Stimulated activated memory B cell treated with anti-CD40 and anti-IgM and Interleukin-4, amounts not matched to agents 10 μg/mL and 1 μg/mL and 100 μg/mL, for 72 hours (primary cell): ENCODE data around the gene MS4A5.

Source experiments
- ATAC-seq: fragments of 150-1000 bp; cut with Tn5 transposase; 2 replicates; pipeline ENCODE4 v1.10.0; 2021
- H3K27ac Mint-ChIP-seq: one replicate; pipeline ENCODE4 v1.8.0; 2022; ENCODE audit warnings: mild to moderate bottlenecking, mixed read lengths
- H3K27me3 Mint-ChIP-seq: one replicate; pipeline ENCODE4 v1.8.0; 2022; ENCODE audit warnings: mixed read lengths
- H3K36me3 Mint-ChIP-seq: one replicate; pipeline ENCODE4 v1.8.0; 2022; ENCODE audit warnings: mixed read lengths
- H3K4me1 Mint-ChIP-seq: one replicate; pipeline ENCODE4 v1.8.0; 2022; ENCODE audit warnings: mixed read lengths
- H3K4me3 Mint-ChIP-seq: one replicate; pipeline ENCODE4 v1.8.0; 2022; ENCODE audit warnings: mild to moderate bottlenecking, moderate library complexity, mixed read lengths
- H3K9me3 Mint-ChIP-seq: one replicate; pipeline ENCODE4 v1.8.0; 2022; ENCODE audit warnings: mixed read lengths

MS4A5 gene, protein sequence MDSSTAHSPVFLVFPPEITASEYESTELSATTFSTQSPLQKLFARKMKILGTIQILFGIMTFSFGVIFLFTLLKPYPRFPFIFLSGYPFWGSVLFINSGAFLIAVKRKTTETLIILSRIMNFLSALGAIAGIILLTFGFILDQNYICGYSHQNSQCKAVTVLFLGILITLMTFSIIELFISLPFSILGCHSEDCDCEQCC

DNA sequence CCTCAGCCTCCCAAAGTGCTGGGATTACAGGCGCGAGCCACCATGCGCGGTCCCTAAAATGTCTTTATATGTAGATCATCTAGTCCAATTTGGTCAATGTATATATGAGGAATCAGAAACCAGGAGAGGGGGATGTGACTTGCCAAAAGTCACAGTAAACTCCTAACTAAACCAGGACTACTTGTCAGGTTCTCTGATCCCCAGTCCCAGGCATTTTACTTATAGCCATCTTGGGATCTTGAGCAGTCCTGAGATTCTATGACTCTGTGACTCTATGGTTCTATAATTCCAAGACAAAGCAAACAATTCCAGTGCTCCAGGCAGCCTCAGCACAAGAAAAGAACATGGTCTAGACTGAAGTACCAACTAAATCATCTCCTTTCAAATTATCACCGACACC lies at the start of gene MS4A5:
MS4A5 (plus strand) TSS at position 301 of the 400 bp plus-strand sequence. CDS start 103 bp downstream, outside the sequence.
- Mint-ChIP-seq H3K4me3 (no peak within 1 kb of the TSS), H3K27ac (peak within 1 kb of the TSS; percentile 26), H3K9me3 (no peaks in the 10 kb centered on the region)

DNA sequence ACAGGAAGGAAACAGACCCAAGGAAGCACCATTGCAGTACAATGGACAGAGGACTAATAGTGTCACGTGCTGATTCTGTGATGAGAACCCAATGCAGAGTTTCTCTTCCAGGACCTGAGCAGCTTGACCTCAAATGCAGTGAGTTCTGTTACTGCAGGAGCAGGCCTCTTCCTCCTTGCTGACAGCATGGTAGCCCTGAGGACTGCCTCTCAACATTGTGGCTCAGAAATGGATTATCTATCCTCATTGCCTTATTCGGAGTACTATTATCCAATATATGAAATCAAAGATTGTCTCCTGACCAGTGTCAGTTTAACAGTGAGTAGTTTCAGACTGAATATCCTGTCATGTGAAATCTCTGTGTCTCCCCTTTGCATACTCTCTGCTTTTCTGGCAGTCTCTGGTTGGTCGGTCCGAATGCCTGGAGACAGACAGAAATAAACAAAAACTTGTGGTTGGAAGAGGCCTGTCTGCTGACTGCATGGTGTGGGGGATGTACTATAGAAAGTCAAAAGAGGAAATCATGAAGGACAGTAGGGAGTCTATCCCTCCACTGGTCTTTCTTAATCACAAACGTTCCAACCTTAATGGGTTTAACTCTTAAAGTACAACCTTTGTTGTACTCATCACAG lies 40.0 kb upstream of the MS4A5 start:
- H3K9me3 Mint-ChIP-seq = peaks cover 4% of the 10 kb centered on the region
- H3K4me3 Mint-ChIP-seq = peak overlapping the region; percentile 49
- peaks cover 38% of the 10 kb centered on the region for H3K4me1 Mint-ChIP-seq

More for the DNA sequence above, at the start of gene MS4A5:
- ATAC-seq = no peak
- Mint-ChIP-seq H3K27me3 (no peaks in the 10 kb centered on the region), H3K4me1 (peaks cover 6% of the 10 kb centered on the region), H3K36me3 (no peaks in the 10 kb centered on the region)

DNA sequence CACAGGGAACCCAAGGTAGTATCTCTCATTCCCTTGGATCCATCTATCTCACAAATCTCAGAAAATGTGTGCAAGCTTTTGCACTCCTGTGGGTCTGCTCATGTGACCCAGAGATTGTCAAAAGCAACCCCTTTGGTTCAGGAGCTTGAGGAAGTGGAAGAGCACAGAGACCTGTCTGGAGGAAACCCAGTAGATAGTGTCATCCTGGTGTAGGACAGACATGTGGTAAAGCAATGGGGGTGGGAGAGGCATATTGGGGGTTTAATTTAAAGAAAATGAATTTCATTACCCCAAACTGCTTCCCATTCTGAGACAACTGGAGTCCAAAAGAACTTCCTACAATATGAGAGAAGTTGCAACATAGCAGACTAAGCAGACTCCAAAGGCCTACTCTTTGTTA lies 39.0 kb upstream of the MS4A5 start:
- Mint-ChIP-seq H3K4me3 (no peak overlapping the region), H3K36me3 (peaks cover 8% of the 10 kb centered on the region), H3K27ac (peak overlapping the region; percentile 54), H3K4me1 (peaks cover 38% of the 10 kb centered on the region), H3K9me3 (peaks cover 4% of the 10 kb centered on the region), H3K27me3 (no peaks in the 10 kb centered on the region)
- no peak for ATAC-seq

More for the DNA sequence above, 40.0 kb upstream of the MS4A5 start:
- no peaks in the 10 kb centered on the region for H3K27me3 Mint-ChIP-seq
- H3K36me3 Mint-ChIP-seq = peaks cover 16% of the 10 kb centered on the region
- peak overlapping the region; percentile 54 for H3K27ac Mint-ChIP-seq
- ATAC-seq = peak; percentile 98

DNA sequence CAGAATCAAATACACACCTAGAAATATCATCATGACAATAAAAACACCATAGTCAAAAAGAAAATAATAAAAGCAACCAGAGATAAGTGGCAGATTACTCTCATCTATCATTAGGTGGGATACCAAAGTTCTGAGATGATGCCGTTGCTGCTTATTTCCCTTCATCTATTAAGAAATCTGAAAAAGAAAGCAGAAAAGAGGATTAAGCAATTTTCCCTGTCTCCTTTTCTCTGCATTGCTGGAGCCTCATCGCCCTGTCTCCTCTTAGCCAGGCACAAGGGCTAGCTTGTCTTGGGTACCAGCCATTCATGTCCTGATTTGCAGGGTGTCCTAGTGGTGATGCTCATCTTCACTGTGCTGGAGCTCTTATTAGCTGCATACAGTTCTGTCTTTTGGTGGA lies 37.0 kb upstream of the MS4A5 start:
- no peaks in the 10 kb centered on the region for H3K9me3 Mint-ChIP-seq
- peak overlapping the region; percentile 33 for H3K27ac Mint-ChIP-seq
- peaks cover 46% of the 10 kb centered on the region for H3K4me1 Mint-ChIP-seq
- no peak overlapping the region for H3K4me3 Mint-ChIP-seq
- H3K36me3 Mint-ChIP-seq = no peaks in the 10 kb centered on the region
- ATAC-seq = no peak
- H3K27me3 Mint-ChIP-seq = no peaks in the 10 kb centered on the region

DNA sequence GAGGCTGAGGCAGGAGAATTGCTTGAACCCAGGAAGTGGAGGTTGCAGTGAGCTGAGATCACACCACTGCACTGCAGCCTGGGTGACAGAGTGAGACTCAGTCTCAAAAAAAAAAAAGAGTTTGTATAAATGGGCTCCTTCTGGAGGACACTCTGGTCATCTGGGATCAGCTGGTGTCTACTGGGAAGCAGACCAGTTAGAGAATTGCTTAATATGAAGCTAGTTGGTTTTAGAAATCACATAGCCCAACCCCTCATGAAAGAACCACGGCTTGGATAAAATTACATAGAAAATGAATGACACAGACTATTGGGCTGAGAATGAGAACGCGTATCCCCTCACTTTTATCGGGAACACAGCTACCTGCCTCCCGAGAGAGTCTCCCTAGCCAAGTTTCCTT lies 36.4 kb upstream of the MS4A5 start:
- no peak for ATAC-seq
- peak overlapping the region; percentile 33 for H3K27ac Mint-ChIP-seq
- no peaks in the 10 kb centered on the region for H3K9me3 Mint-ChIP-seq
- H3K4me1 Mint-ChIP-seq = peaks cover 53% of the 10 kb centered on the region
- H3K27me3 Mint-ChIP-seq = no peaks in the 10 kb centered on the region
- no peak overlapping the region for H3K4me3 Mint-ChIP-seq
- H3K36me3 Mint-ChIP-seq = no peaks in the 10 kb centered on the region

DNA sequence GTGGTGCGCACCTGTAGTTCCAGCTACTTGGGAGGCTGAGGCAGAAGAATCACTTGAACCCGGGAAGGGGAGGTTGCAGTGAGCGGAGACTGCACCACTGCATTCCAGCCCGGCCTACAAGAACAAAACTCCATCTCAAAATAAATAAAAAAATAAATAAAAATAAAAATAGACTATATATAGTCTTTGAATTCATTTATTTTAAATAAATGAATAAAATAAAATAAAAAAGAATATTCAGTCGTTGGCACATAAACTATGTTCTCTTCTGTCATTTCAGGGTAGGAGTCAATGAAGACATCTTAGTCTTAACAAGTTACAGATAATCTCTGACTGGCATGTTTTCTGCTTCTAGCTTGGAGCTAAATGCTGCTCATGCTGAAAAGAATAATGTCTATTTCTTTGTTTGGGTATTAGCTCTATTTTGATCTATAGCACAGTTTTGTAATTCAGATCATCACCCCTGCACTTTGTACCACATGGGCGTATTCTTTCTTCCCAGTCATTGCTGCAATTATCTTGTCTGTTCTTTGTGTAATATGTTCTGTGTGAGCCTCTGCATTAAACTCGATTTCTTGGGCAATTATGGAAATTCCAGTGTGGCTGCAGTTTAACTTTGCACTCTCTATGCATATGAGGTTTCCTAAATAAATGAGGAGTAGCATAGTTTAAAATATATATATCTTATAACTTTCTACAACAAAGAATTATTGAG lies 34.5 kb upstream of the MS4A5 start:
- Mint-ChIP-seq H3K4me1 (peaks cover 37% of the 10 kb centered on the region), H3K27ac (no peak overlapping the region), H3K9me3 (no peaks in the 10 kb centered on the region), H3K36me3 (no peaks in the 10 kb centered on the region), H3K4me3 (no peak overlapping the region), H3K27me3 (no peaks in the 10 kb centered on the region)
- no peak for ATAC-seq

DNA sequence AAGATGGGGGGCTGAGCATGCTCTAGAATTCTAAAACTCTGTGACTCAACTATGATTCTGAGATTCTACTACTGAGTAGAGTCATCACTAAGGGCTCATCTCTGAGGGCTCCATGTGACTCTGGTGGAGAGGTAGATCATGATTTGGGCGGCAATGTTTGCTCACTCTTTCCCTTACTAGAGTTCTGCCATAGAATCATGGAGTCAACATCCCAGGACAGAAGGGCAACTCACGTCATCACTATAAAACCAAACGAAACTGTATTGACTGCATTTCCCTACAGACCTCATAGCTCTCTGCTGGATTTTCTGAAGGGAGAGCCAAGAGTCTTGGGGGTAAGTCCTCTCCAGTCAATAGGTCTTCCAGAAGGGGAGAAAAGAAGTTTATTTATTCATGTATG lies 33.0 kb upstream of the MS4A5 start, which contains the start of gene MS4A14:
MS4A14 (plus strand) TSS at position 78 of the 400 bp plus-strand sequence; CDS start at position 198, 120 bp downstream.
- peak within 1 kb of the TSS; percentile 89 for H3K27ac Mint-ChIP-seq
- ATAC-seq = peak; percentile 63

DNA sequence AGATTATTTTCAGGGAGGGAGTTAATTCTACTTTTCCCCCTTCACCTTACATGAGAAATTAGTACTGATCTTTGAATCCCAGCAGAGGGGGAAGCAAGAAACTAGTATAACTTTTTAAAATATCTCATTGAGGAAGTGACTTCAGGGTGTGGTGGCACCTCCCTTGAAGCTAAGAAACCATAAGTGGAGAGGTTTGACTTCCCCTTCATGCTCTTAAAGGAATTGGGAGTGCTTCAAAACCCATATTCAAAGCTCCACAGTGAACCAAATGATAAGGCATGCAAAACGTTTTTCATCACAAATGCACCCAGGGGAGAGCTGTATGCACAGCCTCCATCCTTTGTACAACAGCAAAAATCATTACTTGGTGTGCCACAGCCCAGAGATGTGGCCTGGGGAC lies 32.6 kb upstream of the MS4A5 start:
- Mint-ChIP-seq H3K9me3 (no peaks in the 10 kb centered on the region), H3K27ac (peak overlapping the region; percentile 89), H3K27me3 (no peaks in the 10 kb centered on the region), H3K4me3 (peak overlapping the region; percentile 41), H3K4me1 (peaks cover 33% of the 10 kb centered on the region), H3K36me3 (peaks cover 5% of the 10 kb centered on the region)
- peak; percentile 97 for ATAC-seq

More for the DNA sequence above, 33.0 kb upstream of the MS4A5 start, which contains the start of gene MS4A14:
- Mint-ChIP-seq H3K36me3 (peaks cover 1% of the 10 kb centered on the region), H3K4me3 (peak within 1 kb of the TSS; percentile 41), H3K27me3 (no peaks in the 10 kb centered on the region), H3K4me1 (peaks cover 32% of the 10 kb centered on the region), H3K9me3 (no peaks in the 10 kb centered on the region)

DNA sequence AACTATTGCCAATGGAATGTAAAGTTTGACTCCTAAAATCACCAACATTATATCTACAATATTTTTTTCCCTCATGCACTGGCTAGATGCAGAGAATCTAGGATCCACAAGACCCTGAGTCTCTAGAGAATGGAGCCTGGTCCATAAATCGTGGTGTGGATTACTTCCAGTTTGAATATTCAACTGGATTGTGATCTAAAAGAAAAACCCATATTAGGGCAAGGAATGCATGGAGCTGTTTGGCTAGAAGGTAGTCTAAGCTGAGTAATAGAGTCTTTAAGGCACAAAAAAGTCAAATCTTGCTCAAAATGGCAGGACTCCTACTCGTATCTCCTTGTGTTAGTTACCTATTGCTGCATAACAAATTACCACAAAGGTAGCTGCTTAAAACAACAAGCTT lies 9.4 kb upstream of the MS4A5 start:
- Mint-ChIP-seq H3K4me3 (no peak overlapping the region), H3K27ac (no peak overlapping the region), H3K4me1 (peaks cover 14% of the 10 kb centered on the region), H3K27me3 (no peaks in the 10 kb centered on the region), H3K9me3 (peaks cover 9% of the 10 kb centered on the region), H3K36me3 (peaks cover 9% of the 10 kb centered on the region)
- no peak for ATAC-seq

DNA sequence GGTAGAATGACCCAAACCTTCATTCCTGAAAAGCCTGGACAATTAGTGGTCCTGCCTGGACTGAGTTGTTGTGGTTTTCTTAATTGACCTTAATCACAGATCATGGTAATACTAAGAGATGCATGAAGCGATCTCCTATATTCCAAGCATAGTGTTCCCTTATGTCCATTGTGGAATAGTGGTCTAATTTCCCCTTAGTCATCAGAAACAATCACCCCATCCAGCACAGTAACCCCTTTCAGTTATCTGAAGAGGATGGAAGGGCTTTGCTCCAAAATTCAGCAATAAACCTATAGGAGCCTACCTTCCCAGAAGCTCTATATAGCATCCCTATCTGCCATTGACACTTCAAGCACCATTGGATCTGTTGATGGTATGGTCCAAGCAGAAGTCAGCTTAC lies 6.8 kb upstream of the MS4A5 start:
- Mint-ChIP-seq H3K9me3 (peaks cover 5% of the 10 kb centered on the region), H3K4me3 (no peak overlapping the region), H3K27ac (no peak overlapping the region), H3K4me1 (peaks cover 8% of the 10 kb centered on the region), H3K36me3 (no peaks in the 10 kb centered on the region), H3K27me3 (no peaks in the 10 kb centered on the region)
- ATAC-seq = no peak

DNA sequence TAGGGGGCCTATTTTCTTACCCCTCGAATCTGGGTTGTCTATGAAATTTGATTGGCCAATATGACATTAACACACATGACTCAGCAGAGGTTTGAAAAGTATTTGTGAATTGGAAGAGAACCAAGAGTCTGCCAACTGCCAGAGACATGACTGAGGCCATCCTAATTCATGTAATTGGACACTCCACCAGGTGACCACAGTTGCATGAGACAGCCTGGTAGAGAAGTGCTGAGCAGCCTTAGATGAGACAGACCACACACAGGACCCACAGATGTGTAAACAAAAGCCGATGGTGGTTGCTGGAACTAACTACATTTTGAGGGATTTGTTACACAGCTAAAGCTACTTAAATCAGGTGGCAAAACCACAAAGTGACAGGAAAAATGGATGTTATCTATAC lies 855 bp upstream of the MS4A5 start:
- H3K27me3 Mint-ChIP-seq = no peaks in the 10 kb centered on the region
- ATAC-seq = no peak
- H3K4me3 Mint-ChIP-seq = no peak overlapping the region
- H3K27ac Mint-ChIP-seq = no peak overlapping the region
- peaks cover 6% of the 10 kb centered on the region for H3K4me1 Mint-ChIP-seq
- no peaks in the 10 kb centered on the region for H3K9me3 Mint-ChIP-seq
- H3K36me3 Mint-ChIP-seq = no peaks in the 10 kb centered on the region

DNA sequence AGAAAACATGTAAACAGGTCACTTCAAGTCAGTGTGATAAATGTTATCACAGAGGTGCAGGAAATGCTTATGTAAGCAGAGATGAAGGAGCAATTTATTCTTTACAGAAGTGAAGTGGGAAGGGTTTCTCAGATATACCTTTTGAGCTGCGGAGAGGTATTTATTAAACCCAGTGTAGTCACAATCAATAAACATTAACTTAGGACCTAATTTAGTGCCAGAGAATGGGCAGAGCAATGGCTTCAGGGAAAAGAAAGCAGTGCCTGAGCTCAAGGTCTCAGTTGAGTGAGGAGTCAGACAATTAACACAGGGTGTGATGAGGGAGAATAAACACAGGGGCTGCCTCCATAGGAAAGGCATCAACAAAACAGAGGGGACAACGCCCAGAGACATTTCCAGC lies 1.9 kb downstream of the MS4A5 start:
- H3K27me3 Mint-ChIP-seq = no peaks in the 10 kb centered on the region
- H3K27ac Mint-ChIP-seq = no peak overlapping the region
- H3K36me3 Mint-ChIP-seq = no peaks in the 10 kb centered on the region
- H3K4me1 Mint-ChIP-seq = peaks cover 6% of the 10 kb centered on the region
- no peaks in the 10 kb centered on the region for H3K9me3 Mint-ChIP-seq
- H3K4me3 Mint-ChIP-seq = no peak overlapping the region
- no peak for ATAC-seq

DNA sequence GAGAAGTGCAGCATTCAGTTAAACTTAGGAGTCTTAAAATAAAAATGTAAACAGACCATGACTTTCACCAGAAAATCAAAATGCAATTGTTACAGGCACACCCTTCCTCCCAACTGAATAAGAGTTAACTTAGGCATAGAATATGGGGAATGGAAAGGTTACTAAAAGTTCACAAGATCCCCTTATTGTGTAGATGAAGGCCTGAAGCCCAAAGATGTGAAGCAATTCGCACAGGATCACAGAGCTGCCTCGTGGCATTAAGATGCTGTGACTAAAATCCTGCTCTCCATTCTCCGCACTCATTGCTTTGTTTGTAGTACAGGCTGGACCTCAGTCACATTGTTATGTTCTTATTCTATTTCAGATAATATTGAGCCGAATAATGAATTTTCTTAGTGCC lies 4.0 kb downstream of the MS4A5 start:
- ATAC-seq = no peak
- no peaks in the 10 kb centered on the region for H3K27me3 Mint-ChIP-seq
- H3K9me3 Mint-ChIP-seq = no peaks in the 10 kb centered on the region
- H3K4me3 Mint-ChIP-seq = no peak overlapping the region
- H3K27ac Mint-ChIP-seq = no peak overlapping the region
- no peaks in the 10 kb centered on the region for H3K36me3 Mint-ChIP-seq
- H3K4me1 Mint-ChIP-seq = peaks cover 6% of the 10 kb centered on the region

DNA sequence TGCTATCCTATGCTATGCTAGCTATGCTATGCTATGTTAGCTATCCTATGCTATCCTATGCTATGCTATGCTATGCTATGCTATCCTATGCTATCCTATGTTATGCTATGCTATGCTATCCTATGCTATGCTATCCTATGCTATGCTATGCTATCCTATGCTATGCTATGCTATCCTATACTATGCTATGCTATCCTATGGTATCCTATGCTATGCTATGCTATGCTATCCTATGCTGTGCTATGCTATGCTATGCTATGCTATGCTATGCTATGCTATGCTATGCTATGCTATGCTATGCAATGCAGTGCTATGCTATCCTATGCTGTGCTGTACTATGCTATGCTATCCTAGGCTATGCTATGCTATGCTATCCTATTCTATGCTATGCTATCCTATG lies 17.7 kb downstream of the MS4A5 start:
- Mint-ChIP-seq H3K4me1 (peaks cover 50% of the 10 kb centered on the region), H3K9me3 (no peaks in the 10 kb centered on the region), H3K36me3 (no peaks in the 10 kb centered on the region), H3K4me3 (no peak overlapping the region), H3K27me3 (no peaks in the 10 kb centered on the region), H3K27ac (peak overlapping the region; percentile 97)
- no peak for ATAC-seq

DNA sequence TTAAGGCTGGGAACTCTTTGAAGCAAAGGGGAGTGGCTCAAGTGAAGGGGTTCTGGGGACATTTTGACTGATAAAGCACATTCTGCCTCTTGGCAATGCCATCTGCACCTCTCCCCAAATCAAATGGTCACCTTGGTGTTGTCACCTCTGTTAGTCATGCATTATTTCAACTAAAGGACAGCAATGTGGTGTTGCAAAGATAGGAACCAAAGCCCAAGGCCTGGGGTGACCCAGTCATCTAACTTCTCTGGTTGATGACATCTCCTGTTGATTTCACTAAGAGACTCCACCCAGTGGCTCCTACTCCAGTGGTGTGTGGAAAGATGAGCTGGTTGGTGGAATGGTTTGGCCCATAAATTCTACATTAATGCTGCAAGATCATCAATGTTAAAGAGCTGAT lies 18.5 kb downstream of the MS4A5 start:
- Mint-ChIP-seq H3K27ac (peak overlapping the region; percentile 97), H3K36me3 (no peaks in the 10 kb centered on the region), H3K9me3 (no peaks in the 10 kb centered on the region), H3K27me3 (no peaks in the 10 kb centered on the region), H3K4me3 (no peak overlapping the region), H3K4me1 (peaks cover 50% of the 10 kb centered on the region)
- no peak for ATAC-seq
